Breast epithelium (tissue), 3 donors: ENCODE measurements around the gene PTPRZ1.

ENCODE experiments used
- CTCF ChIP-seq, 3 donors: fragments of 450-650 bp; IDR thresholded peaks; one replicate each; pipeline ENCODE4 v1.5.1; 2016 to 2017; ENCODE audit warnings: antibody characterized with exemption in 3 of 3, mild to moderate bottlenecking in 3 of 3, moderate library complexity in 3 of 3
- POLR2A ChIP-seq: fragments of 450-650 bp; IDR thresholded peaks from one replicate; pipeline ENCODE4 v1.6.1; 2016; ENCODE audit warnings: antibody characterized with exemption, mild to moderate bottlenecking, moderate library complexity

GRCh38 chr7:122073635-122074034, 200.7 kb downstream of the PTPRZ1 start:
- TF ChIP-seq CTCF (IDR thresholded peaks at IDR 0.05) (no peak), POLR2A (no peak)
